ENCODE measurements around the gene ZNF584.

DNA sequence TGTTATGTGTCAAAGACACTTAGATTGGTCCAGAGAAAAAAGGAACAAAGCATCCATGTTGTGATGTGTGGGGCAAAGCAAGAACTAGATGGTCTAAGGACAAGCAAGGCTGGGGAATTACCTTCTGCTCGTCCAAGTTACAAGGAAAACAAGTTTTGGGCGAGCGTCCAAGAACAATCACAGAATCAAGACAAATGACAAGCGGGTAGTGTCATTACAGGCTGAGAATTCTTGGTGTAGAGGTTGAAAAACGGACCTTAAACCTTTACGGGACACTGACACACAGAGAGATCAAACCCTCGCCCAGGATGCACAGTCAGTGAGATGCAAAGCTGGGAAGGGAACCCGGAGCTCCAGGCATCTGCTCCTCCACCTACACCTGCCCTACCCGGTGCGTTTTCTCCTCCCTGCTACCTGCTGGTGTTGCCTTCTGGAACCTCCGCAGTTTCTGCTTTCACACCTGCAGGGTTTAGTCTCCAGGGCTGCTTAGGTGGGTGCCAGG is 42.5 kb downstream of the ZNF584 start:
- TF ChIP-seq, protein P1, sequence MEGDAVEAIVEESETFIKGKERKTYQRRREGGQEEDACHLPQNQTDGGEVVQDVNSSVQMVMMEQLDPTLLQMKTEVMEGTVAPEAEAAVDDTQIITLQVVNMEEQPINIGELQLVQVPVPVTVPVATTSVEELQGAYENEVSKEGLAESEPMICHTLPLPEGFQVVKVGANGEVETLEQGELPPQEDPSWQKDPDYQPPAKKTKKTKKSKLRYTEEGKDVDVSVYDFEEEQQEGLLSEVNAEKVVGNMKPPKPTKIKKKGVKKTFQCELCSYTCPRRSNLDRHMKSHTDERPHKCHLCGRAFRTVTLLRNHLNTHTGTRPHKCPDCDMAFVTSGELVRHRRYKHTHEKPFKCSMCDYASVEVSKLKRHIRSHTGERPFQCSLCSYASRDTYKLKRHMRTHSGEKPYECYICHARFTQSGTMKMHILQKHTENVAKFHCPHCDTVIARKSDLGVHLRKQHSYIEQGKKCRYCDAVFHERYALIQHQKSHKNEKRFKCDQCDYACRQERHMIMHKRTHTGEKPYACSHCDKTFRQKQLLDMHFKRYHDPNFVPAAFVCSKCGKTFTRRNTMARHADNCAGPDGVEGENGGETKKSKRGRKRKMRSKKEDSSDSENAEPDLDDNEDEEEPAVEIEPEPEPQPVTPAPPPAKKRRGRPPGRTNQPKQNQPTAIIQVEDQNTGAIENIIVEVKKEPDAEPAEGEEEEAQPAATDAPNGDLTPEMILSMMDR (IDR thresholded peaks at IDR 0.05; ENCODE audit: low read depth, low read length), result no peak
- no peak for TF ChIP-seq EZH2phosphoT487 (IDR thresholded peaks at IDR 0.05; ENCODE audit: low read depth)

Data from OCI-LY3 (cell line).